GM12874 (cell line): ENCODE data around the gene CNIH2.

Experiments used
- CTCF ChIP-seq: IDR thresholded peaks from 2 replicates; pipeline ENCODE4 v1.5.1; 2011; ENCODE audit warnings: low read depth, mild to moderate bottlenecking, control low read depth, low read length, moderate library complexity; ENCODE audit not compliant: insufficient read depth

CNIH2 gene

GRCh38 chr11:66243782-66244535 lies 34.0 kb upstream of the CNIH2 start:
- TF ChIP-seq CTCF: no peak

GRCh38 chr11:66247295-66247694 lies 30.7 kb upstream of the CNIH2 start:
- TF ChIP-seq CTCF: no peak

GRCh38 chr11:66247801-66248200 lies 30.2 kb upstream of the CNIH2 start:
- no peak for TF ChIP-seq CTCF

- no peak for TF ChIP-seq CTCF
These were observed 29.1 kb upstream of the CNIH2 start for GRCh38 chr11:66248903-66249302.

- no peak for TF ChIP-seq CTCF
These were observed 26.2 kb upstream of the CNIH2 start for GRCh38 chr11:66251809-66252208.

GRCh38 chr11:66258473-66258893 lies 19.5 kb upstream of the CNIH2 start:
- TF ChIP-seq CTCF: no peak

GRCh38 chr11:66259225-66259624 lies 18.8 kb upstream of the CNIH2 start:
- TF ChIP-seq CTCF: no peak
